GM18502 (cell line): Measurements from ENCODE around the gene STX8.

Experiments
- ATAC-seq: cut with Tn5 transposase; IDR thresholded peaks from one replicate; pipeline ENCODE4 v1.9.1; 2021; ENCODE audit warnings: mild to moderate bottlenecking; ENCODE audit not compliant: unreplicated experiment, poor library complexity

The STX8 gene

DNA sequence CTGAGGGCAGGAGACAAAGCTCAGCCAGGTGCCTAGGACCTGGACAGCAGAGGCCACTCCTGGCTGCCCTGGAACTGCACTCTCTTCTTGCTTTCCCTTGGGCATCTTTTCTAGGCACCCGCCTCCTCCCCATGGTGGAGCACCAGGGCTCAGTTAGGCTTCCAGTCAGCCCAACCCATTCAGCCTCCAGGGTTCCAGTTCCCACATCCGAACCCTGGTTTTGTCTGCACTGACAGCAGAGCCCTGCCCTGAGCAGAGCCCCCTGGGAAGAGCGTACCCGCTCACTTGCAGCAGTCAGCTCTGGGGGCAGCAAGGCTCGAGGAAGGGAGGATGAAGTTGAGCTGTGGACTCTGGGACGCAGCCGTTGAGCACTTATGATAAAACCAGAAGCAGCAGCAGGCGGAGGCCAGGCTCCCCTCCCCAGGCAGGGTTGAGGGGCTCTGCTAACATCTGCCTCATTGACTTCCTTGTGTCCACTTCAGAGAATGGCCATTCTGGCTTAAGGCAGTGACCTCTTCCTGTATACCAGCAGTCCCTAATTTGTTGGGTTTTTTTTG is 341.2 kb downstream of the STX8 start:
- no peak for ATAC-seq

- ATAC-seq = no peak
Observed at GRCh38 chr17:9233761-9234160, 341.9 kb downstream of the STX8 start.

- no peak for ATAC-seq
Observed at GRCh38 chr17:9233271-9233599, 342.4 kb downstream of the STX8 start.

- ATAC-seq = no peak
Observed at GRCh38 chr17:9232591-9233270, 342.9 kb downstream of the STX8 start.

- ATAC-seq = no peak
Observed at GRCh38 chr17:9232155-9232475, 343.5 kb downstream of the STX8 start.

DNA sequence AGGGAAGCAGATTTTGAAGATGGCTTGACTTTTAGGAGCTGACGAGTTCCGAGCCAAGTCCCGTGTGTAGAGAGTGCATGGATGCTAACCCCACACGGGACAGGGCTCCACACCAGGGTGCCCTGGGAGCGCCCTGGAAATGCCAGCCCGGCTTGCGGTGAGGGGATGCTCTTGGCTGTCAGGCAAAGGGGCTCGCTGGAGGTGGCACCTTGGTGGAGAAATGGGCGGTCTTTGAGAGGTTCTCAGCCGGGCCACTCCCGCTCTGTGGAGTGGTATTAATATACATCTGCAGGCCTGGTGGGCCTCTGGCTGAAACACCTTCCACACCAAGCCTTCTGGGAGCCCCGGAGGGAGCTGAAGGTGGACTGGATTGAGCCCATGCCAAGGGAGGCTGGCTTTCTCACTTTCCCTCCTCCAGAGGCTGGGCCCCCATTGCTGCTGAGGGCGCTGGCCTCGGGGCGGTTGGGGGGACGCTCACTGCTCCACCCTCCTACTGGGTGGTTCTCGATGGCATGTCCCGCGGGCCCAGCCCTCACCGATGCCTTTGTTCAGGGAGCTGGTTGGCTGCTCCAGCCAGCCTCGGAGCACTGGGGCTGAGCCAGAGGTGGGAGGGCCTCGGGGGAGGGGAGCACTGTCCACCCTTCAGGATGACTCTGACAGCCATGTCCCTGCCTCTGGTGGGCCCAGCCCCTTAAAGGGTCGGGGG is 344.0 kb downstream of the STX8 start:
- no peak for ATAC-seq

DNA sequence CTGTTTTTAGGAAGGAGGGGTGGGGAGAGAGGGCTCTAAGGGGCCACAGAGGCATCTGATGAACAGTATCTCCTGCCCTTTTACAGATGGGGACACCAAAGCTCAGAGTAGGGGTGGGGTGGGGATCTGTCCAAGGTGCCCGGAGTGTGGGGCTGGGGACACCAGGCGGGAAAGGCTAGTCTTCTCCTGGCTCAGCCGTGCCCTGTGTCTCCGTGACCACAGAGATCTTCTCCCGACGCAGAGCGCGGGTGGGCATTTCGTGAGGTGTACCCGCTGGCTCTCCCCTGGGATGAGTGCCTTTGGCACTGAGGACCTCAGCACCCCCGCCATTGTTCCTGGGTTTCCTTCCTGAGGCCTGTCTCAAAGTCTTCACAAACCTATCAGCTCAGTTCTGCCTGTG is 344.8 kb downstream of the STX8 start:
- ATAC-seq = no peak

GRCh38 chr17:9230346-9230745 is 345.3 kb downstream of the STX8 start:
- ATAC-seq = no peak

- no peak for ATAC-seq
Observed at GRCh38 chr17:9229826-9230201, 345.8 kb downstream of the STX8 start.

DNA sequence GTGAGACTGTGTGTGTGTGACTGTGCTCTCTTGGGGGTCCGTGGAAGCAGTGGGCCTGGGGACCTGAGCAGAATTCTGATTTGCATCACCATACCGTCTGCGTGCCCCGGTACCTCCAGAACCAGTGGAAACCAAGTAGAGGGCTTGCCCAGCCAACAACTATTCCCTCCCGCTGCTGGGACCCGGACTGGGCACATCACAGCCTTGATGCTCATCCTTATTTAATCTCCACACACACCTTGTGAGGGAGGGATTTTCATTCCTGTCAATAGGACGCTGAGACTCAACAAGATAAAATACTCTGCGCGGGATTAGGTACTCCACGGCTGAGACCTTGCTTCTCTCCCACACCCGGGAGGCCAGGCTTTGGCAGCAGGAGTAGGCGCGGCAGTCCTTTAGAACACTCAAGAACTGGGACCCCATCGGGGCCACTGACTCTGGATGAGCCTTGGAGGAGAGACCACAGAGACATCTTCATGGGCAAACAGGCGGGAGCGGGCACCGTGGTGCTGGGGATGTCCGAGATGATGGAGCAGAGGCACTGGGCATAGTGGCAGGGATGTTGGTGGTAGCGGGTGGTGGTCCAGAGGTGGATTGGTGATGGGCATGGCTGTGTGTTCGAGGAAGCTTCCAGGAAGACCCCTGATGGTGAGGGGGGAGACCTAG is 346.3 kb downstream of the STX8 start:
- no peak for ATAC-seq

DNA sequence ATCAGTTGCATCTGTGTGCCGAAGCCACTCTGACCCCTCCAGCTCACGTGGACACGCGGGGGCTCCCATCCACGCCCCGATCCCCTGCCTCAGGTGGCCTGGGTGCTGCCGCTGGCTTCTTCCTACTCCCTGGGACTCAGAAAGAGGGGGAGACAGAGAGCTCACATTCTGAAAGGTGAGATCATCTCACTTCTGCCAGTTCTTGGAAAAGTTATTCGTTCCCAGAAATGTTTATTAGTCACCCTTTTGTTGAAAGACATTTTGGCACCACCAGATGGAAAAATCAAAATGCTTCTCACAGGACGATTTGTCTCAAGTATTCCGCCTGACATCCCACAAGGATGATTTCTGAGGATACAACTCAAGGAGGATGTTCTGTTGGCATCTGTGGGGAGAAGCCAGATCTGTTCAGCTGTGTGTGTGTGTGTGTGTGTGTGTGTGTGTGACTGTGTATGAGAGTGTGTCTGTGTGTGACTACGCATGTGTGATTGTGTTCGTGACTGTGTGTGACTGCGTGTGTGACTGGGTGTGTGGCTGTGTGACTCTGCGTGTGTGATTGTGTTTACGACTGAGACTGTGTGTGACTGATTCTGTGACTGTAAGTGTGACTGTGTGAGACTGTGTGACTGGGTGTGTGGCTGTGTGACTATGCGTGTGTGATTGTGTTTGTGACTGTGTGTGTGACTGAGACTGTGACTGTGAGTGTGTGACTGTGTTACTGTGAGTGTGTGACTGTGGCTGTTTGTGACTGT is 347.0 kb downstream of the STX8 start:
- no peak for ATAC-seq

DNA sequence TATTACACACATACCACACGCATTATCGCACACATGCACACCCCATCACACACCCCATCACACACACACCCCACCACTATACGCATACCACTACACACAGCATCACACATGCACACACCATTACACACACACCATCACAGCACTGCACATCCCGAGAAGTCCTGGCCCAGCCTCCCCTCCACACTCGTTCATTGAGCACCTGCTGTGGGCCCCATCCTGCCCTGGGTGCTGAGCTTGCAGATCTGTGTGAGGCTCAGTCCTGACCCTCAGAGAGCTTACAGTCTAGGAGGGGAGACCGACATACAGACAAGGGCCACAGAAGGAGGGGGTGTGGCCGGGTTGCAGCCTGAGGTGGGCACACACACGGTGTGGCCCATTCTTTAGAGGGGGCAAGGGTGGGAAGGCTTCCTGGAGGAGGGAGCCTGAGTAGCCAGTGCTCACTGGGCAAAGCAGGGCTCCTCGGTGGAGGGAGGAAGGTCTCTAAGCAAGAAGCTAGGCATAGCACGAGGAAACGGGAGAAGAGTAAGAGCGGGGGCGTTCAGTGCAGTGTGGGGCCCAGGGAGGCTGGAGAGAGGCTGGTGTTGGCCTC is 347.7 kb downstream of the STX8 start:
- no peak for ATAC-seq

- no peak for ATAC-seq
Observed at GRCh38 chr17:9226794-9227135, 348.9 kb downstream of the STX8 start.

GRCh38 chr17:9226130-9226793 is 349.4 kb downstream of the STX8 start:
- ATAC-seq = no peak

DNA sequence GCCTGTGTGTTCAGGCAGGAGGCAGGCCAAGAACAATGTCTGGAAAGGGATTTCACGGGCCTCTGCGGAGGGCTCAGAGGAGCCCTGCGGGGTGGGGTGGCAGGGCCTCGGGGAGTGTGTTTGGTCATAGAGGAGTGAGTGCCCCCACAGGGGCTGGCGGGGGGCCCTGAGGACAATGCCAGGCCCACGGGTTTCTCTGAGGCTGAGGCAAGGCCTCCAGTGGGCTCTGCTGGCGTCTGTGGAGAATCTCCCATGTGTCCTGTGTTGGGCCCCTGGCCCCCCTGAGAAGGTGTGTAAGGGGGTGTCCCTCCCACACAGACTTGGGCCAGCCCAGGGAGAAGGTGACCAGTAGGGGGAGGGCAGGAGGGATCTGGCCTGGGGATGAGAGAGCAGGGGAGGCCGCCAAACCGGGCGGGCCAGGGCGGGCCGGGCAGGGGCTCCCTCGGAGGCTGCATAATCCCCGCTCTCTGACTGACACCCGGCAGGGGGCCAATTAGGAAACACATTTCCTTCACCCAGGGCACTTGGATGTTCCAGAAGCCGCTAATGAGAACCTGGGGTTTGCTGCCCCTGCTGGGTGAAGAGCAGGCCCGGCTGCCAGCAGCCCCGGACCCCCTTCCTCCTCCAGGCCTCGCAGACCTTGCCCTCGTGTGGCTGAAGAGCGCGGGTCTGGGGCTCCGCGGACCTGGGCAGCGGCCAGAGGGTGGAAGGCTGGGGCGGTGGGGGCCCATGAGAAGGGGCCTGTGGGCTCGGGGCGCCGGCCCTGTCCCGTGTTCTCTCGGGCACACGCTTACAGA is 350.1 kb downstream of the STX8 start:
- ATAC-seq = no peak

DNA sequence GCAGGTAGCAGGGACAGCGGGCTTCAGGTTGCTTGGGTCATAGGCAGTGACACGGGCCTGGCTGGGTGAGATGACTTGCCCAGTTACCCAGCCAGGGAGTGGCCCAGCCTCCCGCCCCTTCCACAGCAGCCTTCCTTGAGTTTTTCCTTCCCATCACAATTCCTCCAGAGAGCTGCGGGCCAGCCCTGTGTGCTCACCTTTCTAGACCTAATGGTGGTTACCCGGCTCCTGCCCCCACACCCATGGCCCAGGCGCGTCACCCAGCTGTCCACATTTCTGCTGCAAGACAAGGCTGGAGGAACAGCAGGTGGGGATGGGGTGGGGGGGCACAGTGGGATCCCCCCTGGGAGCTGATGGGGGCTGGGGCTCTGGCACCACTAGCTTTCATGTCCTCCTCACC is 351.1 kb downstream of the STX8 start:
- ATAC-seq = no peak

- no peak for ATAC-seq
Observed at GRCh38 chr17:9223531-9223930, 352.1 kb downstream of the STX8 start.

- no peak for ATAC-seq
Observed at GRCh38 chr17:9221922-9222180, 353.8 kb downstream of the STX8 start.

DNA sequence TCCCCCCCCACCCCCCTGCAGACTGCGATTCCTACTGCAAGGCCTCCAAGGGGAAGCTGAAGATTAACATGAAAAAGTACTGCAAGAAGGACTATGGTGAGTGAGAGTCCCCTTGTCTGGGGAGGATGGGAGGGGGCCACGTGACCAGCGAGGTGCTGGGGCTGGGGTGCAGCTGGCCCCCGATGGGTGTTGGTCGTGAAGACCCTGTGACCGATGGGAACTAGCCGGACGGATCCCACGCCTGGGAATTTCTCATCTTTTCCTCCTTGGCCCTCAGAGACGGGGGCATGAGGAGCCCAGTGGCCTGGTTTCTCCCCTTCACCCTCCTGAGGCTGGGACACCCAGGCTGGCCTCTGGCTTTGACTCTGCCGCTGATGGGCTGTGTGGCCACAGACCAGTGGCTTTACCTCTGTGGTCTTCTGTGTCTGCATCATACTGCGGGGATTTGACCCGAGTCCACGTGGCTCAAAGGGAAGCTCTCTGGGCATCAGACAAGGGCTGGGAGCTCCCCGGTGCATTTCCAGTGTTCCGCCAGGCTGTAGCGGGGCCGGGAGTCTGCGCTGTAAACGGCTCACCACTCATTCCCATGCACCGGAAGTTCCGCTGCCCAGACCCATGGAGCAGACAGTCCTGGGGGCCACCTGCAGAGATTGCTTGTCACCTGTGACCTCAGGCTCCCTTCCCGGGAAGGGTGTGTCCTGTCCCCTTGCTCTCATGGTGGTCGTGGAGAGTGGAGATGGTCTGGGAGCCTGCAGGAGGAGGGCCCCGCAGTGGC is 354.3 kb downstream of the STX8 start:
- ATAC-seq = no peak
